NCI-H2081 treated with DMSO at 0.1 percent for 48 hours (cell line): ENCODE measurements around the gene FGD4.

Experiments used
- DNase-seq: peaks from one replicate; lab custom pipeline; 2025; lab: John Stamatoyannopoulos, UW

Gene FGD4

GRCh38 chr12:32681272-32681671 lies 281.9 kb downstream of the FGD4 start:
- DNase-seq = no peak

GRCh38 chr12:32686340-32686739 lies 287.0 kb downstream of the FGD4 start:
- DNase-seq = no peak

- DNase-seq = no peak
These were observed 289.4 kb downstream of the FGD4 start for GRCh38 chr12:32688786-32689185.

GRCh38 chr12:32690927-32691326 lies 291.6 kb downstream of the FGD4 start:
- no peak for DNase-seq

GRCh38 chr12:32692358-32692757 lies 293.0 kb downstream of the FGD4 start:
- DNase-seq = no peak

- DNase-seq = no peak
These were observed 293.7 kb downstream of the FGD4 start for GRCh38 chr12:32693036-32693435.
